Measurements from ENCODE around the gene MEAF6. TPM values are rescaled to one million over a fixed set of nuclear protein-coding genes. Genes with fewer than 3 reads are reported as not detected.

MEAF6 gene
- 10 to 100 TPM; 64.6 to 68.4 TPM for total RNA-seq

GRCh38 chr1:37514350-37515184 is at the start of gene MEAF6:
Gene MEAF6, minus strand, starts transcription at chr1:37514766. Its CDS starts 20 bp downstream, at chr1:37514746.

GRCh38 chr1:37556712-37557196 is 42.2 kb upstream of the MEAF6 start, which contains the start of gene DNALI1:
Gene DNALI1, plus strand, starts transcription at chr1:37556940. Its CDS starts 55 bp downstream, at chr1:37556995.

GRCh38 chr1:37553927-37554808 is 39.6 kb upstream of the MEAF6 start, which contains the start of gene SNIP1:
Gene SNIP1, minus strand, starts transcription at chr1:37554293. Its CDS starts 64 bp downstream, at chr1:37554229.

GRCh38 chr1:37474046-37474696 is 40.4 kb downstream of the MEAF6 start, which contains the start of gene ZC3H12A:
Gene ZC3H12A, plus strand, starts transcription at chr1:37474580. Its CDS starts 917 bp downstream, at chr1:37475497.

Small RNA genes lying within 50 kb of the gene (microRNA-seq; reads per million reads assigned to microRNA genes)
- gene MIR5581 (ENCODE audit: borderline microRNAs expressed, borderline replicate concordance) = not detected
- not detected for gene MIR6732 (ENCODE audit: borderline microRNAs expressed, borderline replicate concordance)

Other genes with a start within 250 kb of the MEAF6 start
- gene ZC3H12A, start 40.2 kb downstream of the MEAF6 start, total RNA-seq = 10 to 100 TPM; 18.4 to 19.0 TPM
- 10 to 100 TPM; 21.5 to 21.9 TPM for gene SNIP1, start 39.5 kb upstream of the MEAF6 start, total RNA-seq
- not detected for gene DNALI1, start 42.2 kb upstream of the MEAF6 start, total RNA-seq
- gene GNL2, start 81.2 kb upstream of the MEAF6 start, total RNA-seq = 10 to 100 TPM; 49.1 to 49.4 TPM
- gene RSPO1, start 120.1 kb upstream of the MEAF6 start, total RNA-seq = not detected
- 10 to 100 TPM; 54.0 to 54.7 TPM for gene CDCA8, start 177.8 kb upstream of the MEAF6 start, total RNA-seq